Type B pancreatic cell (in vitro differentiated cells): ENCODE data around the gene PTOV1. TPM values are rescaled to one million over a fixed set of nuclear protein-coding genes. Genes with fewer than 3 reads are reported as not detected.

Source experiments
- DNase-seq: peaks from one replicate; pipeline ENCODE4 v3.0.0; 2021; ENCODE audit warnings: mixed read lengths; ENCODE audit not compliant: unreplicated experiment; ENCODE audit errors: extremely low spot score
- H3K27ac Mint-ChIP-seq: 2 replicates; pipeline ENCODE4 v1.8.0; 2021; ENCODE audit warnings: mild to moderate bottlenecking, mixed read lengths
- H3K27me3 Mint-ChIP-seq: 2 replicates; pipeline ENCODE4 v1.8.0; 2021; ENCODE audit warnings: mixed read lengths
- H3K36me3 Mint-ChIP-seq: 2 replicates; pipeline ENCODE4 v1.8.0; 2021; ENCODE audit warnings: mixed read lengths
- H3K4me1 Mint-ChIP-seq: one replicate; pipeline ENCODE4 v1.8.0; 2021; ENCODE audit warnings: mixed read lengths; ENCODE audit not compliant: unreplicated experiment
- H3K4me3 Mint-ChIP-seq: 2 replicates; pipeline ENCODE4 v1.8.0; 2021; ENCODE audit warnings: mild to moderate bottlenecking, mixed read lengths
- H3K9me3 Mint-ChIP-seq: 2 replicates; pipeline ENCODE4 v1.8.0; 2021; ENCODE audit warnings: mixed read lengths
- total RNA-seq: library from RNA; stranded (reverse); gene quantifications from 2 replicates; pipeline ENCODE4 v1.2.1, GENCODE V29; 2021; ENCODE audit warnings: low replicate concordance
- TF ChIP-seq, protein P1 (sequence below): fragments of 200-600 bp; sonication (generic); conservative IDR thresholded peaks from 2 replicates; pipeline ENCODE4 v1.5.0; 2021; ENCODE audit warnings: antibody characterized with exemption, mild to moderate bottlenecking

The PTOV1 gene
- total RNA-seq, 1 donor from 2014 or later: 388 TPM

DNA sequence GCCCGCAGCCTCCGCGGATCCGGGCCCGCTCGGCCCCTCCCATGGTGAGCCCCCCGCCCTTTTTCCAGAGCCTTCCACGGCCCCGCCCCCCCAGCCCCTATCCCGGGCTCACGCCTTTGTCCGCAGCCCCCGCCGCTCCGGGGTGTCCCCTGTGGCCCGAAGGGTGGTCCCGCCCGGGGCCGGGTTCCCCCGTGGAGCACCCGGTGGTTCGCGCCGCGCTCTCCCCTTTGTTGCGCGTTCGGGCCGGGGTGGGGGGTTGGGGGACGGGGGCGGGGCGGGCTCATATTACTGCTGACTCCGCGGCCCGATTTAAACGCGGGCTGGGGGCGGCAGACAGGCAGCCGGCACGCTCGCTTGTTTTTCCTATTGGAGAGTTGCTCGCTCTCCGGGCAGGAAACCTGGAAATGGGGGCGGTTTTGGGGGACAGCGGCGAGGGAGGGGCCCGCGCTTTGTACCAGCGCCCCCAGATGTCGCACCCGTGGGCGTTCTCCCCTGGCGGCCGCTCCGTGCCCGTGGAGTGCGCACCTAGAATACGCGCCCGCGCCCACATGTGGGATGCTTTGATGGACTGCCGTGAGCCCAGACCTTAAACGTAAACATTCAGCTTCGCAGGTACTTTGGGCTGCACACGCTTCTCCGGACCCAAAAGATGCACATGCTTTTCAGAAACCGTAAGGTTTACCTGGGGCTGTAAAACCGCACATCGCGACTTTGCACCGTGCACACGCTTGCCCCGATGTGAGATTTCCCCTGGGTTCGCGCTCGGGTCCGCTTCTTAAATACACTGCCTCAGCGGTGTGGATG lies 699 bp downstream of the PTOV1 start:
- Mint-ChIP-seq H3K4me1 (peaks cover 18% of the 10 kb centered on the region), H3K9me3 (peaks cover 3% of the 10 kb centered on the region), H3K36me3 (peaks cover 21% of the 10 kb centered on the region), H3K27me3 (no peaks in the 10 kb centered on the region), H3K27ac (peak overlapping the region; percentile 90), H3K4me3 (peak overlapping the region; percentile 94)
- TF ChIP-seq, protein P1, sequence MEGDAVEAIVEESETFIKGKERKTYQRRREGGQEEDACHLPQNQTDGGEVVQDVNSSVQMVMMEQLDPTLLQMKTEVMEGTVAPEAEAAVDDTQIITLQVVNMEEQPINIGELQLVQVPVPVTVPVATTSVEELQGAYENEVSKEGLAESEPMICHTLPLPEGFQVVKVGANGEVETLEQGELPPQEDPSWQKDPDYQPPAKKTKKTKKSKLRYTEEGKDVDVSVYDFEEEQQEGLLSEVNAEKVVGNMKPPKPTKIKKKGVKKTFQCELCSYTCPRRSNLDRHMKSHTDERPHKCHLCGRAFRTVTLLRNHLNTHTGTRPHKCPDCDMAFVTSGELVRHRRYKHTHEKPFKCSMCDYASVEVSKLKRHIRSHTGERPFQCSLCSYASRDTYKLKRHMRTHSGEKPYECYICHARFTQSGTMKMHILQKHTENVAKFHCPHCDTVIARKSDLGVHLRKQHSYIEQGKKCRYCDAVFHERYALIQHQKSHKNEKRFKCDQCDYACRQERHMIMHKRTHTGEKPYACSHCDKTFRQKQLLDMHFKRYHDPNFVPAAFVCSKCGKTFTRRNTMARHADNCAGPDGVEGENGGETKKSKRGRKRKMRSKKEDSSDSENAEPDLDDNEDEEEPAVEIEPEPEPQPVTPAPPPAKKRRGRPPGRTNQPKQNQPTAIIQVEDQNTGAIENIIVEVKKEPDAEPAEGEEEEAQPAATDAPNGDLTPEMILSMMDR: no peak
- no peak for DNase-seq

DNA sequence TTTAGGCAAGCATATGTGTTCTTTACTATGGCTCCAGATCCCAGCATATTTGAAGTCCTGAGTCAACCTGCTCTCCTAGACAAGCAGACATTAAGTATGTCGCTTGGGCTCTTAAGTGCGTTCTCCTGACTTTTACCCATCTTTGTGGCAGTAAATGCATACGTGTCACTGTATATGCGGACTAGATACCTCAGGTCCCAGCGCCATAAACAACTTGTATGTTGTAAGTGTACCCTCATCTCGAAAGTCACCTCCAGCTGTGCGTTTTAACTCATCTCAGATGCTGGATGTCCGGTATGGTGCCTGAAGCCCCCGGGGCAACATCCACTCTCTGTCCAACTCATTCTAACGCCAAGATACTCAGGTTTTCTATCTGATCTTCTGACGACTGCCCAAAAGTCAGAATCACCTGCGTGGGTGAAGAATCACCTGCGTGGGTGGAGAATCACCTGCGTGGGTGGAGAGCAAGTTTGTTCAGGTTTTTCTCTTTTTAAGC lies 1.7 kb downstream of the PTOV1 start:
- TF ChIP-seq, protein P1: no peak
- H3K36me3 Mint-ChIP-seq: peaks cover 21% of the 10 kb centered on the region
- peaks cover 3% of the 10 kb centered on the region for H3K9me3 Mint-ChIP-seq
- peak overlapping the region; percentile 94 for H3K4me3 Mint-ChIP-seq
- no peak for DNase-seq
- H3K27ac Mint-ChIP-seq: peak overlapping the region; percentile 90
- peaks cover 18% of the 10 kb centered on the region for H3K4me1 Mint-ChIP-seq
- no peaks in the 10 kb centered on the region for H3K27me3 Mint-ChIP-seq

DNA sequence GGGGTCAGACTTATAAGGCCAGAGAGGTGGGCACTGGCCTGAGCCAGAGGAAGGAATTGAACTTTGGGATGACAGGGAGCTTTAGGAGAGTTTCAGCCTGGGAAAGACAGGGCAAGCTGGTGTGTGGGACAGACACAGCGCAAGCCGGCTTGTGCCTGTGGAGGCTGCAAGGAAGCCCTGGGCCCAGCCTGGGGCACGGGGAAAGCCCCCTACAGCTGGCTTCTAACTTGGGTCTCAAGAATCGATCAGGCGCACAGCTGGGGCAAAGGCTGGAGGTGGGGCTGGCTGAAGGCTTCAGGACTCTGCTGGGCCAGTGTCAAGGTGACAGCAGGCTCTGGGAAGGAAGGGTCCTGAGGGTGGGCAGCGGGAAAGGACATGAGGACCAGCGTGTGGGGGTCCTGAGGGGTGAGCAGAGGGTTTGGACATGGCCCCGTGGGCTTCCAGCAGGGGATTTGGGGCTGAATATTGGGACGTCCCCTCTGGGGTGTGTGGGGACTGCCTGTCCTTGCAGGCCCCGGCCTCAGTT lies 3.0 kb downstream of the PTOV1 start:
- Mint-ChIP-seq H3K4me3 (peak overlapping the region; percentile 81), H3K27ac (peak overlapping the region; percentile 68), H3K27me3 (no peaks in the 10 kb centered on the region), H3K4me1 (peaks cover 18% of the 10 kb centered on the region), H3K36me3 (peaks cover 21% of the 10 kb centered on the region), H3K9me3 (peaks cover 2% of the 10 kb centered on the region)
- DNase-seq: no peak
- TF ChIP-seq, protein P1: no peak

DNA sequence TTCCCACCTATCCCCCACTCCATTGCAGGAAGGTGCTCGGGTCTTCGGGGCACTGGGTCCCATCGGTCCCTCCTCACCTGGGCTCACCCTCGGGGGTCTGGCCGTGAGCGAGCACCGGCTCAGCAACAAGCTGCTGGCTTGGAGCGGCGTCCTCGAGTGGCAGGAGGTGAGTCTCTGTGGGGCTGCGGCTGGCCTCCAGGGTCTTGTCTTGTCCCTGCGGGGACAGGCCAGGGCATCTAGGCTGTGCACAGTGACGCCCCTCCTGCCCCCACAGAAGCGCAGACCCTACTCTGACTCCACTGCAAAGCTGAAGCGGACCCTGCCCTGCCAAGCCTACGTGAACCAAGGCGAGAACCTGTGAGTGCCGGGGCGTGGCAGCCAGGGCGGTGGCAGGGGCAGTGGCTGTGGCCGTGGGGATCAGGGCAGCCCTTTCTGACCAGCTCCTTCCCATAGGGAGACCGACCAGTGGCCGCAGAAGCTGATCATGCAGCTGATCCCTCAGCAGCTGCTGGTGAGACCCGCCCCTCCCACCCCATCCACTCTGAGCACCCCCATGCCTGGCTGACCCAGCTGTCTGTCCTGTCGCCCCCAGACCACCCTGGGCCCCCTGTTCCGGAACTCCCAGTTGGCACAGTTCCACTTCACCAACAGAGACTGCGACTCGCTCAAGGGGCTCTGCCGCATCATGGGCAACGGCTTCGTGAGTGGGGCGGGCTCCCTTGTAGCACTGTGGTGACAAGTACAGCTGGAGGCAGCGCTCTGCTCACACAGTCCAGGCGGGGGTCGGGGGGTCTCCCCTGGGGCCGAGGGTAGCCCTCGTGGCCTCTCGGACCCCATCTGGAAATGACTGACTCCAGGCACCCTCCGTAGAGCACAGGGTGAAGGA lies 3.7 kb downstream of the PTOV1 start:
- peaks cover 18% of the 10 kb centered on the region for H3K4me1 Mint-ChIP-seq
- TF ChIP-seq, protein P1: no peak
- no peaks in the 10 kb centered on the region for H3K9me3 Mint-ChIP-seq
- H3K36me3 Mint-ChIP-seq: peaks cover 19% of the 10 kb centered on the region
- DNase-seq: no peak
- H3K27me3 Mint-ChIP-seq: no peaks in the 10 kb centered on the region
- H3K4me3 Mint-ChIP-seq: no peak overlapping the region
- H3K27ac Mint-ChIP-seq: no peak overlapping the region

DNA sequence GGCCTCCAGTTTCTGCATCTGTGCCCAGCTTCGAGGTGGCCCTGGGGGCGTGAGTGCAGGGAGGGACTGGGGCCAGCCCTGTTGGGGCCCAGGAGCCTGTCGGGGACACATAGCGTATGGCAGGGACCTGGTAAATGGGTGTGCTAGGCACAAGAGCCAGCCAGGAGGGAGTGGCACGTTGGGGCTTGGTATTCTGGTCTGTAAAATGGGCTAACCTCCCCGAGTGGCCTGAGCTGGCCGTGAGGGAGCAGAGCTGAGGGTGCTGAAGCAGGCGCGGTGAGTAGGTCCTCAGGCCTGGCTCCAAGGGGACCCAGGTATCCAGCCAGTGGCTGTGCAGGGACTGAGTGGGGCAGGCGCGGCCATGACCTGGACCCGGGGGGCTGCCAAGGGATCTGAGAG lies 4.3 kb downstream of the PTOV1 start:
- H3K36me3 Mint-ChIP-seq: peaks cover 12% of the 10 kb centered on the region
- no peak for DNase-seq
- no peaks in the 10 kb centered on the region for H3K27me3 Mint-ChIP-seq
- TF ChIP-seq, protein P1: no peak
- peak overlapping the region; percentile 63 for H3K27ac Mint-ChIP-seq
- no peaks in the 10 kb centered on the region for H3K9me3 Mint-ChIP-seq
- no peak overlapping the region for H3K4me3 Mint-ChIP-seq
- H3K4me1 Mint-ChIP-seq: peaks cover 14% of the 10 kb centered on the region
